OCI-LY7 (cell line): Measurements from ENCODE around the gene VAPB.

Experiments used
- EZH2phosphoT487 ChIP-seq: fragments of 200-600 bp; sonication (generic); IDR thresholded peaks from 2 replicates; pipeline ENCODE4 v1.6.1; 2018; ENCODE audit warnings: low read depth, borderline replicate concordance, mild to moderate bottlenecking, mixed run types, antibody characterized with exemption, low read length, moderate library complexity, mixed read lengths
- TF ChIP-seq, protein P1 (sequence below): fragments of 200-600 bp; sonication (generic); conservative IDR thresholded peaks from 2 replicates; pipeline ENCODE4 v1.5.1; 2014; ENCODE audit warnings: mild to moderate bottlenecking, antibody characterized with exemption, low read length, moderate library complexity, mixed read lengths

DNA sequence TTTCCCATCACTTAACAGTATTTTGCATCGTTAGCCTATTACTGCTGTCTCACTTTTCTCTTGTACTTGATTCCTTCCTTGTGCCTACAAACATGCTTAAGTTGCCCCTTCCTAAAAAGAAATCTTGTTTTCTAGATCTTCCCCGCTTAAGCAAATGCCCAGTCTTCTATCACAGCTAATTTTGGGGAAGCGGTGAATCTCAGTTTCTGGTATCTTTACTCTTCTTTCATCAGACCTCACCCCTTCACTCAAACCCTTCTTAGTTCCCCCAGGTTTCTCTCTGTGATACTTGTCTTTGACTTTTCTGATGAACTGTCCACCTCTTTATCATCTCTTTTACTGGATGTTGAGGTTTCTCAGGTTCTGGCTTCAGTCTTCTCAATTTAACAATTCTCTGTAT lies 14.2 kb downstream of the VAPB start:
- TF ChIP-seq, protein P1, sequence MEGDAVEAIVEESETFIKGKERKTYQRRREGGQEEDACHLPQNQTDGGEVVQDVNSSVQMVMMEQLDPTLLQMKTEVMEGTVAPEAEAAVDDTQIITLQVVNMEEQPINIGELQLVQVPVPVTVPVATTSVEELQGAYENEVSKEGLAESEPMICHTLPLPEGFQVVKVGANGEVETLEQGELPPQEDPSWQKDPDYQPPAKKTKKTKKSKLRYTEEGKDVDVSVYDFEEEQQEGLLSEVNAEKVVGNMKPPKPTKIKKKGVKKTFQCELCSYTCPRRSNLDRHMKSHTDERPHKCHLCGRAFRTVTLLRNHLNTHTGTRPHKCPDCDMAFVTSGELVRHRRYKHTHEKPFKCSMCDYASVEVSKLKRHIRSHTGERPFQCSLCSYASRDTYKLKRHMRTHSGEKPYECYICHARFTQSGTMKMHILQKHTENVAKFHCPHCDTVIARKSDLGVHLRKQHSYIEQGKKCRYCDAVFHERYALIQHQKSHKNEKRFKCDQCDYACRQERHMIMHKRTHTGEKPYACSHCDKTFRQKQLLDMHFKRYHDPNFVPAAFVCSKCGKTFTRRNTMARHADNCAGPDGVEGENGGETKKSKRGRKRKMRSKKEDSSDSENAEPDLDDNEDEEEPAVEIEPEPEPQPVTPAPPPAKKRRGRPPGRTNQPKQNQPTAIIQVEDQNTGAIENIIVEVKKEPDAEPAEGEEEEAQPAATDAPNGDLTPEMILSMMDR, result no peak
- no peak for TF ChIP-seq EZH2phosphoT487
